ENCODE data around the gene MRGPRE. TPM values are rescaled to one million over a fixed set of nuclear protein-coding genes. Genes with fewer than 3 reads are reported as not detected.

MRGPRE gene
- total and polyA plus RNA-seq, 4 donors = 0.23 TPM; not detected in 3

DNA sequence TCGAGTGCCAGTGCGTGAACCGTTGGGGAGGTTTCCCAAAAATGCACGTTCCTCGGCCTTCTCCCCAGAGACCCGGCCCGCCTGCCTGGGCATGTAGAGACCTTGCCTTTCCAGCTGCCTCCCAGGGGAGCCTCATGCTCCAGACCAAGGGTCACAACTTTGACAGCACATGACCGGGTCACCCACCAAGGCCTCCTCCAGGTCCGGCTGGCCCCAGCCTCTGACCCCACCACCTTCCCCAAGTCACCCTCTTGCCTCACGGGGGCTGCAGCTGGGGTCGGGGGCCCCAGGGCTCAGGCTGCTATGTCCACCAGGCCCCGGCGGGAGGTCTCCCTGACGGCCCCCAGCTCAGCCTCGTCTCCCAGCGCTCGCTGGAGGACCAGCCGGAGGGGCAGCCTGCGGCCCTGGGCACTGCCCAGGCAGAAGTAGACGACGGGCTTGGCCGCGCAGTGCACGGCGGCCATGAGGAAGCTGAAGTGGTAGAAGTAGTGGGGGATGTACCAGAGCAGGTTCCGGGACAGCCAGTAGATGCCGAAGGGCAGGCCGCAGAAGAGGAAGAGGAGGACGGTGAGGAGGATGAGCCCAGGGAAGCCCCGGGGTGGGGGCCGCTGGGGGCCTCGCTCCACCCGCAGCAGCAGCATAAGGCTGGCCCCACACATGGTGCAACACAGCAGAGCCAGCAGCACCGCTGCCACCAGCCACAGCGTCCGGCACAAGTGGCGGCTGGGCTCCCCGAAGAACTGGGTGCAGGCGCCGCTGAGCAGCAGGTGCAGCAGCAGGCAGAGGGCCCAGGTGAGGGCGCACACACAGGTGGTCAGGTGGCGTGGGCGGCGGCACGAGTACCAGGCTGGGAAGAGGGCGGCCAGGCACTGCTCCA is 4.4 kb downstream of the MRGPRE start:
- Histone ChIP-seq H3K27me3 (ENCODE audit: control insufficient read depth in 4 of 4, insufficient read depth in 4 of 4, low read length in 3 of 4) (peaks cover 0 to 2% (median 0%) of the 10 kb centered on the region in 4 donors), H3K4me3 (ENCODE audit: low read depth in 1 of 3, low read length in 3 of 3) (no peak overlapping the region), H3K36me3 (ENCODE audit: control insufficient read depth in 4 of 4, insufficient read depth in 3 of 4, low read depth in 1 of 4, low read length in 3 of 4) (no peaks in the 10 kb centered on the region), H3K9ac (ENCODE audit: low read depth in 1 of 2, low read length in 2 of 2) (no peak overlapping the region), H3K27ac (ENCODE audit: low read depth in 1 of 2, low read length in 2 of 2) (no peak overlapping the region), H3K4me1 (ENCODE audit: control insufficient read depth in 4 of 4, insufficient read depth in 4 of 4, low read length in 3 of 4) (no peaks in the 10 kb centered on the region), H3K9me3 (ENCODE audit: control insufficient read depth in 4 of 4, low read length in 3 of 4) (no peaks in the 10 kb centered on the region)
- WGBS = 87% methylated on average over 46 of the region's 46 CpGs
- no peak for TF ChIP-seq HNF4G (IDR thresholded peaks at IDR 0.05)
- TF ChIP-seq CTCF (IDR thresholded peaks at IDR 0.05; ENCODE audit: low read depth, low read length, missing input control) = no peak
- no peak for TF ChIP-seq FOXA2 (IDR thresholded peaks at IDR 0.05)
- no peak for TF ChIP-seq GABPA (IDR thresholded peaks at IDR 0.05 in 1 of 2, conservative IDR thresholded peaks at IDR 0.05 in 1 of 2)
- no peak for TF ChIP-seq SP1 (IDR thresholded peaks at IDR 0.05)
- no peak for TF ChIP-seq ZBTB33 (IDR thresholded peaks at IDR 0.05)
- peak; percentile 34 for DNase-seq (ENCODE audit: low spot score)

DNA sequence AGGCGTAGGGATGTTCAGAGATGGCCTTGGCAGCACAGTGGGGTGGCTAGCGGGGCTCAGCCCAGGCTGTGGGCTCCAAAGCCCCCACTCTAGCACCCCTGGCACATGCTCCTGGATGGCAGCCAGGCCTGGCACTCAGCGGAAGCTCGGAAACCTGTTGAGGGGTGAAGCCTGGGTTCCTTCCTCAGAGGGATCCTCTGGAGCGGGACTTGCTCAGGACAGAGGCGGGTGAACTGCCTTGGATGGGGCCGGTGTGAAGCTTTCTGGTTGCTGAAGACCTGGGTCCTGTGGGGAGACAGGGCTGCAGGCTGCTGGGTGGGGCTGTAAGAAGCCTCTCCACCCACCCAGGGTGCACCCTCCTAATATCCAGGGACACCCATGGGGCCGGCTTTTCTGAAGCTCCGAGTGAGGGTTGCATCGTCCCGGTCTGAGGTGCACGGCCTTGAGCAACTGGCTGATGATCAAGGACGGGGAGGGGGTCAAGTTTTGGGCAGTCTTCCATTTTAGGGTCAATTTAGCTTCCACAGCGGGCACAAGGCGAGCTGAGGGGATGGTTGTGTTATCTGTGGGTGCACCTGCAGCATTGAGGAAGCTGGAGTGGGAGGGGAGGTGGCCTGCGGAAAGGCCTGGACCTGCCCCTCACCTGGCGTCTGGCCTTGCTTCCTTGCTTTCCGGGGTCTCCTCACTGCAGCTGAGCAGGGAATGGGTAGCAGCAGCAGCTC is 5.2 kb downstream of the MRGPRE start:
- H3K4me1 ChIP-seq (ENCODE audit: control insufficient read depth in 4 of 4, insufficient read depth in 4 of 4, low read length in 3 of 4) = no peaks in the 10 kb centered on the region
- TF ChIP-seq MAX (IDR thresholded peaks at IDR 0.05) = no peak
- TF ChIP-seq HNF4A (conservative IDR thresholded peaks at IDR 0.05) = no peak
- no peak for TF ChIP-seq JUND (IDR thresholded peaks at IDR 0.05)
- TF ChIP-seq, protein P1, sequence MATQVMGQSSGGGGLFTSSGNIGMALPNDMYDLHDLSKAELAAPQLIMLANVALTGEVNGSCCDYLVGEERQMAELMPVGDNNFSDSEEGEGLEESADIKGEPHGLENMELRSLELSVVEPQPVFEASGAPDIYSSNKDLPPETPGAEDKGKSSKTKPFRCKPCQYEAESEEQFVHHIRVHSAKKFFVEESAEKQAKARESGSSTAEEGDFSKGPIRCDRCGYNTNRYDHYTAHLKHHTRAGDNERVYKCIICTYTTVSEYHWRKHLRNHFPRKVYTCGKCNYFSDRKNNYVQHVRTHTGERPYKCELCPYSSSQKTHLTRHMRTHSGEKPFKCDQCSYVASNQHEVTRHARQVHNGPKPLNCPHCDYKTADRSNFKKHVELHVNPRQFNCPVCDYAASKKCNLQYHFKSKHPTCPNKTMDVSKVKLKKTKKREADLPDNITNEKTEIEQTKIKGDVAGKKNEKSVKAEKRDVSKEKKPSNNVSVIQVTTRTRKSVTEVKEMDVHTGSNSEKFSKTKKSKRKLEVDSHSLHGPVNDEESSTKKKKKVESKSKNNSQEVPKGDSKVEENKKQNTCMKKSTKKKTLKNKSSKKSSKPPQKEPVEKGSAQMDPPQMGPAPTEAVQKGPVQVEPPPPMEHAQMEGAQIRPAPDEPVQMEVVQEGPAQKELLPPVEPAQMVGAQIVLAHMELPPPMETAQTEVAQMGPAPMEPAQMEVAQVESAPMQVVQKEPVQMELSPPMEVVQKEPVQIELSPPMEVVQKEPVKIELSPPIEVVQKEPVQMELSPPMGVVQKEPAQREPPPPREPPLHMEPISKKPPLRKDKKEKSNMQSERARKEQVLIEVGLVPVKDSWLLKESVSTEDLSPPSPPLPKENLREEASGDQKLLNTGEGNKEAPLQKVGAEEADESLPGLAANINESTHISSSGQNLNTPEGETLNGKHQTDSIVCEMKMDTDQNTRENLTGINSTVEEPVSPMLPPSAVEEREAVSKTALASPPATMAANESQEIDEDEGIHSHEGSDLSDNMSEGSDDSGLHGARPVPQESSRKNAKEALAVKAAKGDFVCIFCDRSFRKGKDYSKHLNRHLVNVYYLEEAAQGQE (IDR thresholded peaks at IDR 0.05) = no peak
- H3K27ac ChIP-seq (ENCODE audit: low read depth in 1 of 2, low read length in 2 of 2) = no peak overlapping the region
- peaks cover 0 to 4% (median 1%) of the 10 kb centered on the region in 4 donors for H3K27me3 ChIP-seq (ENCODE audit: control insufficient read depth in 4 of 4, insufficient read depth in 4 of 4, low read length in 3 of 4)
- DNase-seq (ENCODE audit: low spot score) = peak; percentile 35
- 90% methylated on average over 18 of the region's 18 CpGs for WGBS
- H3K36me3 ChIP-seq (ENCODE audit: control insufficient read depth in 4 of 4, insufficient read depth in 3 of 4, low read depth in 1 of 4, low read length in 3 of 4) = no peaks in the 10 kb centered on the region
- no peak overlapping the region for H3K4me3 ChIP-seq (ENCODE audit: low read depth in 1 of 3, low read length in 3 of 3)
- H3K9me3 ChIP-seq (ENCODE audit: control insufficient read depth in 4 of 4, low read length in 3 of 4) = no peaks in the 10 kb centered on the region
- H3K9ac ChIP-seq (ENCODE audit: low read depth in 1 of 2, low read length in 2 of 2) = no peak overlapping the region
